Activated naive CD8-positive, alpha-beta T cell treated with anti-CD3 and anti-CD28 coated beads, Interleukin-2, amount 50 U/mL, for 24 hours (primary cell): ENCODE results near the gene FAM83F.
A peak's percentile ranks its signal among the peaks of the same experiment; 100 is the strongest.

Source experiments
- ATAC-seq: fragments of 150-1000 bp; cut with Tn5 transposase; one replicate; pipeline ENCODE4 v1.10.0; 2021
- DNase-seq: peaks from one replicate; pipeline ENCODE4 v3.0.0; 2021
- H3K27ac Mint-ChIP-seq: one replicate; pipeline ENCODE4 v1.8.0; 2021; ENCODE audit warnings: mild to moderate bottlenecking, mixed read lengths
- H3K27me3 Mint-ChIP-seq: one replicate; pipeline ENCODE4 v1.8.0; 2021; ENCODE audit warnings: mixed read lengths
- H3K36me3 Mint-ChIP-seq: one replicate; pipeline ENCODE4 v1.8.0; 2021; ENCODE audit warnings: low read depth, mixed read lengths
- H3K4me1 Mint-ChIP-seq: one replicate; pipeline ENCODE4 v1.8.0; 2021; ENCODE audit warnings: mixed read lengths
- H3K4me3 Mint-ChIP-seq: one replicate; pipeline ENCODE4 v1.8.0; 2021; ENCODE audit warnings: mild to moderate bottlenecking, moderate library complexity, mixed read lengths
- H3K9me3 Mint-ChIP-seq: one replicate; pipeline ENCODE4 v1.8.0; 2021; ENCODE audit warnings: mixed read lengths

FAM83F gene

GRCh38 chr22:40025856-40026255 lies 31.1 kb downstream of the FAM83F start:
- no peak for ATAC-seq
- Mint-ChIP-seq H3K4me1 (peaks cover 6% of the 10 kb centered on the region), H3K27me3 (no peaks in the 10 kb centered on the region), H3K27ac (no peak overlapping the region), H3K9me3 (no peaks in the 10 kb centered on the region), H3K4me3 (no peak overlapping the region), H3K36me3 (no peaks in the 10 kb centered on the region)
- no peak for DNase-seq

GRCh38 chr22:40026641-40027040 lies 31.9 kb downstream of the FAM83F start:
- Mint-ChIP-seq H3K36me3 (no peaks in the 10 kb centered on the region), H3K4me1 (peaks cover 6% of the 10 kb centered on the region), H3K27ac (no peak overlapping the region), H3K4me3 (no peak overlapping the region), H3K27me3 (no peaks in the 10 kb centered on the region), H3K9me3 (no peaks in the 10 kb centered on the region)
- no peak for DNase-seq
- ATAC-seq: no peak

- H3K4me1 Mint-ChIP-seq: peaks cover 6% of the 10 kb centered on the region
- ATAC-seq (no peak), DNase-seq (no peak)
- H3K27ac Mint-ChIP-seq: no peak overlapping the region
- H3K36me3 Mint-ChIP-seq: no peaks in the 10 kb centered on the region
- H3K4me3 Mint-ChIP-seq: no peak overlapping the region
- no peaks in the 10 kb centered on the region for H3K27me3 Mint-ChIP-seq
- H3K9me3 Mint-ChIP-seq: no peaks in the 10 kb centered on the region
Observed at GRCh38 chr22:40027191-40028097, 32.7 kb downstream of the FAM83F start.

- H3K36me3 Mint-ChIP-seq: no peaks in the 10 kb centered on the region
- no peak for DNase-seq
- no peaks in the 10 kb centered on the region for H3K9me3 Mint-ChIP-seq
- peaks cover 6% of the 10 kb centered on the region for H3K4me1 Mint-ChIP-seq
- H3K4me3 Mint-ChIP-seq: no peak overlapping the region
- H3K27me3 Mint-ChIP-seq: no peaks in the 10 kb centered on the region
- no peak for ATAC-seq
- H3K27ac Mint-ChIP-seq: no peak overlapping the region
Observed at GRCh38 chr22:40028098-40028425, 33.3 kb downstream of the FAM83F start.

- DNase-seq (no peak), ATAC-seq (no peak)
- Mint-ChIP-seq H3K36me3 (no peaks in the 10 kb centered on the region), H3K27me3 (no peaks in the 10 kb centered on the region), H3K9me3 (no peaks in the 10 kb centered on the region), H3K27ac (no peak overlapping the region), H3K4me1 (peaks cover 6% of the 10 kb centered on the region), H3K4me3 (no peak overlapping the region)
Observed at GRCh38 chr22:40029189-40029890, 34.6 kb downstream of the FAM83F start.

GRCh38 chr22:40030026-40030757 lies 35.4 kb downstream of the FAM83F start:
- Mint-ChIP-seq H3K4me3 (no peak overlapping the region), H3K36me3 (no peaks in the 10 kb centered on the region), H3K9me3 (no peaks in the 10 kb centered on the region), H3K27ac (no peak overlapping the region), H3K4me1 (peaks cover 2% of the 10 kb centered on the region), H3K27me3 (no peaks in the 10 kb centered on the region)
- DNase-seq: no peak
- ATAC-seq: no peak

- H3K27me3 Mint-ChIP-seq: no peaks in the 10 kb centered on the region
- no peak overlapping the region for H3K27ac Mint-ChIP-seq
- no peak overlapping the region for H3K4me3 Mint-ChIP-seq
- DNase-seq (no peak), ATAC-seq (no peak)
- H3K36me3 Mint-ChIP-seq: no peaks in the 10 kb centered on the region
- H3K9me3 Mint-ChIP-seq: no peaks in the 10 kb centered on the region
- H3K4me1 Mint-ChIP-seq: peaks cover 2% of the 10 kb centered on the region
Observed at GRCh38 chr22:40030758-40031095, 36.0 kb downstream of the FAM83F start.

GRCh38 chr22:40031766-40032470 lies 37.2 kb downstream of the FAM83F start:
- no peak overlapping the region for H3K4me3 Mint-ChIP-seq

GRCh38 chr22:40033586-40034380 lies 39.0 kb downstream of the FAM83F start:
- Mint-ChIP-seq H3K27ac (no peak overlapping the region), H3K36me3 (no peaks in the 10 kb centered on the region), H3K27me3 (no peaks in the 10 kb centered on the region), H3K4me3 (no peak overlapping the region), H3K9me3 (no peaks in the 10 kb centered on the region), H3K4me1 (peaks cover 2% of the 10 kb centered on the region)
- ATAC-seq (no peak), DNase-seq (no peak)

More at GRCh38 chr22:40031766-40032470, 37.2 kb downstream of the FAM83F start:
- ATAC-seq (no peak), DNase-seq (no peak)
- no peaks in the 10 kb centered on the region for H3K27me3 Mint-ChIP-seq
- no peak overlapping the region for H3K27ac Mint-ChIP-seq
- H3K36me3 Mint-ChIP-seq: no peaks in the 10 kb centered on the region
- H3K9me3 Mint-ChIP-seq: no peaks in the 10 kb centered on the region
- peaks cover 2% of the 10 kb centered on the region for H3K4me1 Mint-ChIP-seq

- H3K4me1 Mint-ChIP-seq: peaks cover 2% of the 10 kb centered on the region
- H3K27ac Mint-ChIP-seq: no peak overlapping the region
- no peak for ATAC-seq
- H3K9me3 Mint-ChIP-seq: no peaks in the 10 kb centered on the region
- no peak overlapping the region for H3K4me3 Mint-ChIP-seq
- H3K27me3 Mint-ChIP-seq: peaks cover 4% of the 10 kb centered on the region
- no peak for DNase-seq
- no peaks in the 10 kb centered on the region for H3K36me3 Mint-ChIP-seq
Observed at GRCh38 chr22:40035351-40035750, 40.6 kb downstream of the FAM83F start.

GRCh38 chr22:40036126-40036525 lies 41.4 kb downstream of the FAM83F start:
- H3K4me1 Mint-ChIP-seq: no peaks in the 10 kb centered on the region
- H3K36me3 Mint-ChIP-seq: no peaks in the 10 kb centered on the region
- no peak for DNase-seq
- H3K27me3 Mint-ChIP-seq: peaks cover 4% of the 10 kb centered on the region
- H3K4me3 Mint-ChIP-seq: no peak overlapping the region
- ATAC-seq: no peak
- no peaks in the 10 kb centered on the region for H3K9me3 Mint-ChIP-seq
- no peak overlapping the region for H3K27ac Mint-ChIP-seq

GRCh38 chr22:40036591-40037225 lies 42.0 kb downstream of the FAM83F start:
- Mint-ChIP-seq H3K4me3 (no peak overlapping the region), H3K27ac (no peak overlapping the region), H3K4me1 (no peaks in the 10 kb centered on the region), H3K9me3 (no peaks in the 10 kb centered on the region), H3K27me3 (peaks cover 4% of the 10 kb centered on the region), H3K36me3 (no peaks in the 10 kb centered on the region)
- peak; percentile 67 for DNase-seq
- peak; percentile 74 for ATAC-seq

GRCh38 chr22:40037320-40037719 lies 42.6 kb downstream of the FAM83F start:
- Mint-ChIP-seq H3K4me3 (no peak overlapping the region), H3K36me3 (no peaks in the 10 kb centered on the region), H3K4me1 (no peaks in the 10 kb centered on the region), H3K27me3 (peaks cover 4% of the 10 kb centered on the region), H3K27ac (no peak overlapping the region), H3K9me3 (no peaks in the 10 kb centered on the region)
- no peak for ATAC-seq
- no peak for DNase-seq
